Measurements from ENCODE around the gene IL1R2.
"Not testable (repeated sequence)": the region's sequence is repeated elsewhere in the genome, so short reads cannot be mapped to it uniquely, and the experiment has no call there.

Gene IL1R2

DNA sequence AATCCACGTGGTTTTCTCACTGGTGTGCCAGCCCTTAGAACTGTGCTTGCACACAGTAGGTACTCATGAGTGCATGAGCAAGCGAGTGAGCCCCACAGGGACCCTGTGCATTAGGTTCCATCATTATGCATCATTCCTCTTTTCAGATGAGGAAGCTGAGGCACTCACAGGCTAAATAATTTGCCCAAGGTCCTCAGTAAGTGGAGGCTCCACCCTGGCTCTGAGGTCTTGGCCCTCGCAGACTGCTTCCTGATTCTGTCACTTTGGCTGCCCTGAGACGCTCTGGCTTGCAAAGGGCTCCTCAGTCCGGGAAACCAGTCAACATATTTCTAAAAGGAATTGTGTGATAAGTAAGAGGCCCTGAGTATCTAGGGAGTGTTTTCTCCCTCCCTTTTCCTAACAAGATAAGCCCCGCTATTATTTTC lies 71.7 kb downstream of the IL1R2 start:
- no peak for DNase-seq

DNA sequence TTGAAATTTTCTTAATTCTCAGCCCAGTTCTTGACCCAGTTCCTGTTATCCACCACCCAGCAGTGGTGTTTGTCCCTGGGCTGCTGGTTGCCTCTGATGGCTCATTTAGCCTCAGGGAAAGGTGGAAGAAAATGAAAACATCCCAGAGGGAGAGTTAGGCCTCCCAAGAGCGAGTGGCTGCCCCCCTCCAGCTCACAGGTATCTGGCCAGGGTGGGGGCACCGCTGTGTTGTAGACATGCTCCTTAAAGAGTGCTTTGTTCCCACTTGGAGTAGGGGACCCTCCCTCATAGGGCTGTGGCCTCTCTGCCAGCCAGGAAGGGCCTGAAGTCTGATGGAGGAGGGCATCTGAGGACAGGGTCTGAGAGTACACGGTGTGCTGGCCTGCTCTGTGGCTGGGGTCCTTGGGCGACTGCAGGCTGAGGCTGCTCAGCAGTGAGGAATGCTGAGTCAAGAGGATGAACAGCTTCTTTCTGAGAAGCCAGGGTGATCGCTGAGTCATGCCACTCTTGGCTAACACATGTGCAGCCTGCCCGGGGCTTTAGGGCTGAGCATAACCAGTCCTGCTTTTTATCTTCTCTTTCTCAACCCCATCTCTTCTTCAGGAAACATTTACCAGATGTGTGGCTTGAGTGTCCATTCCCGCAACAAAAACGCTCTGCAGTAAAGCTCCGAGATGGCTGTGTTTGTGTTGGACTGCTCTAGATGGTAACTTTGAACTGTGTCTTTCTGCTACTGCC lies 72.3 kb downstream of the IL1R2 start:
- peak; percentile 97 for DNase-seq

DNA sequence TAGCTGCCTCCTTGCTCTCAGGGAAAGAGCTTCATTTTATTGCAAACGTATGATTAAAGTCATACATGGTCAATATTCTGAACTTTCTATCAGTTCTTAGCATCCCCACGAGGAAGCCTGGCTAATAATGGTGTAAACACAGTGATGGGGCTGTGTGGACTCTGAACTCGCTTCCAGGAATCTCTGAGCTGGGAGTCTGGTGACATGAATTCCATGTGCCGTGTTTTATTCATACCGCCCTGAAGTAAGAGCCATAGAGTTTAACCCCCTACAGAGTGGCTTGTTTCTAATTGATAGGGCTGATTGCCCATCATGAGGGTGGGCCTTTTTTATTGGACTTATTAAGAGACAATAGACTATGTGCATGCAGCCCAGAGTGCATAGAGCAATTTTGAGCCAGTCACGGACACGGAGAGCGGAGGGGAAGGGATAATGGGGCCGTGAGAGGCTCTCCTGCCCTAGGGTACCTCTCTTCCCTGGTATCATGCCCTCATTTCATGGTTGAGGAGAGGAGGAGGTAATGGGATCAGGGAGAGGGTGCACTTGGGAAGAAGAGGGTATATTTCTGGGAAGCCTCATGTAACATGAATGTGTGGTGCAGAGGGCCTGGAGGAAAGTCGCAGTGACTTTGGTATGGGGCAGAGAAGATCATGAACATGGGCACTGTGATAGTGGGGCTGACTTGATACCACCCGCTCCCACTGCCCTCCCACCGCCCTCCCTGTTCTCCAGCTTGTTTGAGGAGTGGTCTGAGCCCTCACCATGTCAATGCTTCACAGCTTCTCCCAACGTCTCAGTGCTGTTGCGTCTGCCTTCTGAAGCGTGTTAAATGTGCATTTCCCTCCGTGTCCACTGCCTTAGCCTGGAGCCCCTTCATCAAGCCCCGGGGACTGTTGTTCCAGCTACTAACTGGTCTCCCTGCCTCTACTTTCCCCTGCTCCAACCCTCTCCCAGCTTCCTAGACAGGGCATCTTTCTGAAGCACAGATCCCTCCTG lies 73.2 kb downstream of the IL1R2 start:
- DNase-seq = no peak

DNA sequence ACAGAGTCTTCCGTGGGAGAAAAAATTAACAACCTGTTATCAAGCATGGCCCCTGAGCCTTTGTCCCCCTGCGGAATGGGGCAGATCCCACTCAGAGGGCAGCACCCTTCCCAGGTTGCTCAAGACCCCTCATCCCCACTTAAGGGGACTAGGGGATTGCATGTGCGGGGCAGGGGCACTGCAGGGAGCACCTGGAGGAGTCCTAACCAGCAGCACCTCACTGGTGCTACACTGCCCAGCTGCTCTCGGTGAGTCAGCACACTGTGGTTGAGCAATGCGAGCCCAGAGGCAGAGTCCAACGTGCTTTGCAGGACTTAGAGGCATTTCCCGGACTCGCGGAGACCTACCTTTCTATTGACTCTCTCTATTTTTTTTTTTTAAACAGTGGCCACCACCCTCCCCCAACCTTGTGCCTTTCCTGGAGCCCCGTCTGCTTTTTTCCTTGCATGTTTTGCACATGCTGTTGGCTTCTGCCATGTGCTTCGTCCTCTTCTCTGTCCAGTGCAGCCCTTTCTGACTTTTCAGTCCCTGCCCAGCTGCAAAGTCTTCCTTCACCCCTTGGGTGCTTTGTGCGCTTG lies 74.0 kb downstream of the IL1R2 start:
- DNase-seq = peak; percentile 86

DNA sequence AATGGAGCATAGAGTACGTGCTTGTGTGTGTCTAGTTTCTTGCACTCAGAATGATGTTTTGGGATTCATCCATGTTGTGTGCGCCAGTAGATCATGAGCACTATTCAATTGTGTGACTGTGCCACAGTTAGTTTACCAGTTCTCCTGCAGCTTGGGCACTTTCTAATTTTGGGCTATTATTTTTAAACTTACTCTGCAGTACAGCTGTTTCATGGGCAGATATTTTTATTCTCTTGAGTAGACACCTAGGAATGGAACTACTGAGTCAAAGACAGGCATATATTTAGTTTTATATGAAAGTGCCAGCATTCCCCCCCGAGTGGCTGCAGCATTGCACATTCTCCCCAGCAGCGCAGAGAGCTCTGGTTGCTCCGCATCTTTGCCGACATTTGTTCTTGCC lies 74.8 kb downstream of the IL1R2 start:
- DNase-seq = no peak

DNA sequence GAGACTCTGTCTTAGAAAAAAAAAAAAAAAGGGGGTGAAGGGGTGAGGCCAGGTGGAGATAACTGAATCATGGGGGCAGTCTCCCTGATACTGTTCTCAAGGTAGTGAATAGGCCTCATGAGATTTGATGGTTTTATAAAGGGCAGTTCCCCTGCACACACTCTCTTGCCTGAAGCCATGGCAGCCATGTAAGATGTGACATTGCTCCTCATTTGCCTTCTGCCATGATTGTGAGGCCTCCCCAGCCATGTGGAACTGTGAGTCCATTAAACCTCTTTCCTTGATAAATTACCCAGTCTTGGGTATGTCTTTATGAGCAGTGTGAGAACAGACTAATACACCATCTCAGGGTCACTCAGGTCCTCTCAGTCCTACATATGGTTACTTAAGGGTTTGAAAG lies 76.4 kb downstream of the IL1R2 start:
- DNase-seq = not testable (repeated sequence)

DNA sequence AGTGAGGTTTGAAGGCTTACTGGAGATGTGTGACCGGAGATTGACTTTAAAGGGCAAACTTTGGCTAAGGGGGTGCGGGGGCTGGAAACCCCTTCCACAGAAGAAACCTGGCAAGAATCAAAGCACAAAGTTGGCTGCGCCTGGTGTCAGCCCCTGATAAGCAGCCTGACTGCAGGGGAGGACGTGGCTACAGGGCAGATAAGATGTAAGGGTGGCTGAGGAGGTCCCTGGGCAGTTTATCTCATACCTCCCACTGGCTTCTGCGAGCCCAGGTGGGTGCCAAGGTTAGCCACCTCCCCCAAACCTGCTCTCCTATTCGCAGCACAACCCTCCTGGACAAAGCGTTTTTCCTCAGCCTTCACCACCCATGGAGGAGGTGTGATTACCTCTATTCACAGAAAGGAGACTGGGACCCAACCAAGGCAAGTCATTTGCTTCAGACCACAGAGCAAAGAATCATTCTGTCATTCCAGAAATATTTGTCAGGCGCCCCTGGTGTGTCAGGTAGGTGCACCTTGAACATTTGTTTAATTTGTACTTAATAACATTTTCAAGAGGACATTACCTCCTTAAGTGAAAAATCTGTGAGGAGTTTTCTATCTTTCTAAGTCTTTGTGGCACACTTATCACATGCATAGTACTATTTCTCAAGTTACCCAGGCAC lies 77.7 kb downstream of the IL1R2 start:
- DNase-seq = peak; percentile 76

DNA sequence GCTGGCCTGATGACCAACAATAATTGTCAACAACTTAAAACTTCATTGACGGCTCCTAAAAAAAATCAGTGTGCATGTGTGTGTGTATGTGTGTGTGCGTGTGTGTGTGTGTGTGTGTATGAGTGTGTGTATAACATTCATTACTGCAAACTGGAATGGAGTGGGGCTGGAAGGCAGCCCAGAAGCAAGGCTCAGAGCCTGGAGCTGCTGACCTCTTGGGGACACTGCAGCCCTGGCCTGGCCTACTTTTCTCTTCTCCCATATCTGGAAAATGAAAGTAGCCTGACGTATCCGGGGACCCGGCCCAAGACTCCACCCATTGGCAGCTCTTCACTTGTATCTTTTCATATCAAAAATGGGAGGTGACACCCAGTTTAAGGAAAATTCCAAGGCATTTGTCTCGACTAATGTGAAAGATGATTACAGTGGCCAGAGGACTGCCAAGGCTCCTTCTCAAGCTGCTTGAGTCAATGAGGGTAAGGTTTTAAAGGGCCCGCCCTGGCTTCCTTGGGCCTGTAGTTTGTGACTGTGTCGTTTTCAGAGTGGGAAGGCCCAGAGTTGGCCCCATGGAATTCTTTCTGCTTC lies 78.4 kb downstream of the IL1R2 start:
- peak; percentile 77 for DNase-seq

DNA sequence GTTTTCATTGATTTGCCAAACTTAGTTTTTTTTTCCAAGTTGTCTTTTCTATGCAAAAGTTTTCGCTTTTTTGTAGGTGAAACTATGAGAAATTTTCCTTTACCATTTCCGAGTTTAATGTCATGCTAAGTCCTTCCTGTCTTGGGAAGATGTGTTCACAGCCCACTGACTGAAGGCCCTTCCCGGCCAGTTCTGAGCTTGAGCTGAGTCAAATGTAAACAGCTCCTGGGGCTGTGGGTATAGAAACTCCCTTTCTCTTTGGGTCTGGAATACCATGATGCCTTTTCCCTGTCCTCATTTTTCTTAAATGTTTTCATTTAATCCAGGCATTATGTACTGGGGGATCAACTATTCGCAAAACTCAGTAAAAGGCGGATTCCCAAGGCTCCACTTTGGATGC lies 81.0 kb downstream of the IL1R2 start:
- no peak for DNase-seq

DNA sequence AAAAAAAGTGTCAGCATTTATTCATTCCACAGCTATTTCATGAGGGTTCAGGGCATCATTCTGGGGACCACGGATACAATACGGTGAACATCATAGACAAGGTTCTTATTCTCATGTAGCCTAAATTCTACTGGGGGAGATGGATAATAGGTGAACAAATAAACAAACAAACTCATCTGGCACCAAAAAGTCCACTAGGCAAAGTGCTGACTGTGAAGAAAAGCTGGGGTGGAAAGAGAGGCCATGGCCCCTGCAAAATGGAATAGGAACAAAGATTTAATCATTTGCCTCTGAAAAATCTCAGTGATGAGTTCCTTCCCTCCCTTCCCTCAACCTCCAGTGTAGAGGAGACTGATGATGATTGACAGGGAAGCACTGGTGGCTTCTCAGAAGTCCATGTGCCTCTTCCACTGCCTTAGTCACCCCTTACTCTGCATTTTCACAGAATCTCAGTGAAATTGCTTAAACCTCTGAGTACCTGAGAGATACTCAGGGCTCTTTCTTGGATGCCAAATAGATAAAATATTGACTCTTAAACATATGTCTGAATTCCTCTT lies 81.5 kb downstream of the IL1R2 start:
- DNase-seq = no peak

DNA sequence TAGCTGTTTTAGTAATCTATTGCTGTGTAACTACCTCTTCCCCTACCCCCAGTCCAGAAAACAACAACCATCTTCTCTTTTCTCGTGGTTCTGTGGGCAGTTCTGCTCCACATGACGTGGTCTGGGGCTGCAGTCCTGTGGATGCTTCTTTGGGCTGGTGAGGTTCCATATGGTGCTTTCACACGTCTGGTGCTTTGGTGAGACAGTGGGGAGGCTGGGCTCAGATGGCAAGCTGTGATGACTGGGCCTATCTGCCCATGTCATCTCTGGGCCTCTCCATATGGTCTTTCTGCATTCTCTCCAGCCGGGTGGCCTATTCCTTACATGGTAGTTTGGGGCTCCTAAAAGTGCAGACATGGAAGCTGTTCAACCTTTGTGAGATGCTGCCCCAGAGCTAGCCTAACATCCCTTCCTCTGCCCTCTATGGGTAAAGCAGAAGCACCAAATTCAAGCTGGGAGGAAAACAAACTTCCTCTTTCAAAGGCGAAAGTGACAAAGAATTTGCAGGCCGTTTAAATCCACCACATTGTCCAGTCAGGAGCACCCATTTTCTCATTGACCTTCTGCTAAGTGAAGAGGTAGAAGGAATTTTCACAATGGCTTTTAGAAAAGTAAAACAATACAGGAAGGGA lies 82.5 kb downstream of the IL1R2 start:
- DNase-seq = no peak

DNA sequence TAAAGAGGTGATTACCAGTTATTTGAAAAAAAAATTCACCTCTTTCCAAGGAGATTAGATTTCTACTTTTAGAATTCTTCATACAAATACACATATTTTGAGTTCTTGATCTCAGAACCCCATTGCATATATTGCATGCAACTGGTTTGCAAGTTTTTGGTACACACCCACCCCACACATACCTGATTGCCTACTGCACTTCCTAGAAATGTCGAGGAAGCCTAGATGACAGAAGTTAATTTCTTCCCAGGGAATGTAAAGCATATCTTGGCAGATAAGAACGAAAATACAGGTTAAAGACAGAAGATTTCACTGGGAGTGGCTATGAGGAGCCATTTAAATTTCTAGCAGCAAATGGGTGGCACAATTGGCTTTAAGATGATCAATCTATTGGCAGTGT lies 83.7 kb downstream of the IL1R2 start:
- DNase-seq = peak; percentile 35

DNA sequence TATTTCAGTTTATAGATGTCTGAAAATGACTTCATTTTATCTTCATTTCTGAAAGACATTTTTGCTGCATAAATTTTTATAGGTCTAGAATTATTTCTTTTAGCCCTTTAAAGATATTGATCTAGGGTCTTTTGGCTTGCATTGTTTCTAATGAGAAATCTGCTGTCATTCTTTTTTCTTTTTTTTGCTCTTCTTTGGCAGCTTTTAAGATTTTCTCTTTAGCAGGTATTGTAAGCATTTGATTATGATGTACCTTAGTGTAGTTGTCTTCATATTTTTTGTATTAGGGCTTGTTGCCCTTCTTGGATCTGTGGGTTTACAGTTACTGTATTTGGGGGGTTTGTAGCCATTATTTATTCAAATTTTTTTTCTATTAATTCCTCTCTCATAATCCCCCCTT lies 84.8 kb downstream of the IL1R2 start:
- no peak for DNase-seq

All from NCI-H226 (cell line).